Transverse colon (tissue), 4 donors: ENCODE data around the gene NCK2.

ENCODE experiments used
- CTCF ChIP-seq, 5 experiments: fragments of 200-600 bp in 3 of 5; fragments of 450-650 bp in 2 of 5; sonication (generic) in 3 of 5; IDR thresholded peaks; 1 replicate in 2 of 5; 2 replicates in 3 of 5; pipeline ENCODE4 v1.5.1; 2016 to 2017; ENCODE audit warnings: antibody characterized with exemption in 5 of 5, inconsistent platforms in 3 of 5, mild to moderate bottlenecking in 2 of 5, moderate library complexity in 1 of 5
- EP300 ChIP-seq: sonication (generic); formaldehyde crosslinking; IDR thresholded peaks from one replicate; pipeline ENCODE4 v1.6.1; 2017; ENCODE audit warnings: antibody characterized with exemption, low read depth
- POLR2A ChIP-seq: fragments of 450-650 bp; IDR thresholded peaks from one replicate; pipeline ENCODE4 v1.6.1; 2016; ENCODE audit warnings: antibody characterized with exemption, mild to moderate bottlenecking, moderate library complexity
- POLR2AphosphoS5 ChIP-seq, 3 donors: sonication (generic); formaldehyde crosslinking; IDR thresholded peaks; one replicate each; pipeline ENCODE4 v1.6.1; 2016; ENCODE audit warnings: antibody characterized with exemption in 3 of 3

GRCh38 chr2:105755895-105756294 lies 11.2 kb downstream of the NCK2 start:
- TF ChIP-seq CTCF (IDR thresholded peaks at IDR 0.05) (no peak), EP300 (no peak), POLR2A (no peak), POLR2AphosphoS5 (IDR thresholded peaks at IDR 0.05) (no peak)
